NAMALWA (cell line): ENCODE data around the gene DNMT3L.
"Not testable (repeated sequence)": the region's sequence is repeated elsewhere in the genome, so short reads cannot be mapped to it uniquely, and the experiment has no call there.

Experiments used
- DNase-seq: peaks from one replicate; pipeline ENCODE4 v3.0.0-alpha.2; 2015; ENCODE audit warnings: low spot score

Gene DNMT3L

DNA sequence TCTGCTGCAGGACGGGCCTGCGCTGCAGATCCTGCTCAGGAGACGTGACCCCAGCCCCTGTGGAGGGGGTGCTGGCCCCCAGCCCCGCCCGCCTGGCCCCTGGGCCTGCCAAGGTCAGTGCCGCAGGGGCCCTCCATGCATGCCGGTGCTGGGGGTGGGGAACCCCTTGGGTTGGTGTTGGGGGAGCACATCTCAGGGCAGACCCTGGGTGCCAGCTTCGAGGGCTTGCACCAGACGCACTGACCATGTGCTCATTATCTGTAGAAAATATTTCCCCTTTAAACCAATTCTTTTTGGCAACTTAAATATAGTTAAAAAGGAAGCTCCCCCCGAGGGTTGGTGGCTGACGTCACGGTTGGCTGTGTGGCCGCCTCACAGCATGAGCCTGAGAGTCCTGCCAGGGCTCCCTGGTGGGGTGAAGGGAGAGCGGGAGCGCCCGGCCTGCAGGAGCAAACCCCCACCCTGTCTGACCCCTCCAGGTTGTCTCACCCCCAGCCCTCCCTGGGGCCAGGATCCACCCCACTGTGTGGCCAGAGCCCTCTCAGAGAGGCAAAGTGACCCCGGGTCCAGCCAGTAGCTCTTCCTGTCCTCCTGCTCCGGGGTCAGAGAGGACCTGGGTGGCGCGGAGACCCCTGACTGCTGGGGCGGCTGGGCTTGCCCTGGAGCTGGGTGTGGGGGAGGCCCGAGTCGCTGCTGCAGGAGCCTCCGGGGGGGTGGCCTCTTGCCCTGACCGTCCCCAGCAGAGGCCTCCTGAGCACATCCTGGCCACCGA, 32.9 kb upstream of the DNMT3L start:
- no peak for DNase-seq

DNA sequence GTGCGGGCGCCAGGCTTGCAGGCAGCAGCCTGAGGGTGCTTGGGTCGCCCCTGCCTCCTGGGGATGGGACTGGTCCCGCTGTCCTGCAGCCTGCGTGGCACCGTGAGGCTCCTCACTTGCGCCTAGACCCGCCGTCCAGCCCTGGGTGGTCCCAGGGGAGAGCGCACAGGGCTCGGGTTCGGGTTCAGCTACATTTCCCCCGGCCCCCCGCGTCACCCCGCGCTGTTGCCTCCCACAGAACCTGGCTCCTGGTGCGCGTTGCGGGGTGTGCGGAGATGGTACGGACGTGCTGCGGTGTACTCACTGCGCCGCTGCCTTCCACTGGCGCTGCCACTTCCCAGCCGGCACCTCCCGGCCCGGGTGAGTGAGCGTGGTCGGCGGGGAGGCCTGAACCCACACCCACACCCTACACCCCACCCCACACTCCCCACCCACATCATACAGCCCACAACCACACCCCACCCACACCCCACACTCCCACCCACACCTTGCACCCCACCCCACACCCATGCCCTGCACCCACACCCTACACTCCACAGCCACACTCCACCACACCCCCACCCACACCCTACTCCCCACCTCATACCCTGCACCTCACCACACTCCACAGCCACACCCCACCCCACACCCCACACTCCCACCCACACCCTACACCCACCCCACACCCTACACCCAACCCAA, 32.0 kb upstream of the DNMT3L start:
- DNase-seq, result no peak

DNA sequence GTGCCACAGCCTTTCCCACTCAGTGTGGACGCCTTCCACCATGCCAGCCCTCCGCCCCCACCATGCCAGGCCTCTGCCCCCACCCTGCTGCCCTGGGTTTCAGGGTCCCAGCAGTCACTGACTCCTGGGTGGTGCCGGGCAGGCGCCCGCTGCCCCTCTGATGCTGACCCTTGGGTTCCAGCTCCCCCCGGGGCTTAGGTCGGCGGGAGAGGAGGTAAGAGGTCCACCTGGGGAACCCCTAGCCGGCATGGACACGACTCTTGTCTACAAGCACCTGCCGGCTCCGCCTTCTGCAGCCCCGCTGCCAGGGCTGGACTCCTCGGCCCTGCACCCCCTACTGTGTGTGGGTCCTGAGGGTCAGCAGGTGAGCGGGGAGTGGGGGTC, 31.1 kb upstream of the DNMT3L start:
- DNase-seq, result no peak

DNA sequence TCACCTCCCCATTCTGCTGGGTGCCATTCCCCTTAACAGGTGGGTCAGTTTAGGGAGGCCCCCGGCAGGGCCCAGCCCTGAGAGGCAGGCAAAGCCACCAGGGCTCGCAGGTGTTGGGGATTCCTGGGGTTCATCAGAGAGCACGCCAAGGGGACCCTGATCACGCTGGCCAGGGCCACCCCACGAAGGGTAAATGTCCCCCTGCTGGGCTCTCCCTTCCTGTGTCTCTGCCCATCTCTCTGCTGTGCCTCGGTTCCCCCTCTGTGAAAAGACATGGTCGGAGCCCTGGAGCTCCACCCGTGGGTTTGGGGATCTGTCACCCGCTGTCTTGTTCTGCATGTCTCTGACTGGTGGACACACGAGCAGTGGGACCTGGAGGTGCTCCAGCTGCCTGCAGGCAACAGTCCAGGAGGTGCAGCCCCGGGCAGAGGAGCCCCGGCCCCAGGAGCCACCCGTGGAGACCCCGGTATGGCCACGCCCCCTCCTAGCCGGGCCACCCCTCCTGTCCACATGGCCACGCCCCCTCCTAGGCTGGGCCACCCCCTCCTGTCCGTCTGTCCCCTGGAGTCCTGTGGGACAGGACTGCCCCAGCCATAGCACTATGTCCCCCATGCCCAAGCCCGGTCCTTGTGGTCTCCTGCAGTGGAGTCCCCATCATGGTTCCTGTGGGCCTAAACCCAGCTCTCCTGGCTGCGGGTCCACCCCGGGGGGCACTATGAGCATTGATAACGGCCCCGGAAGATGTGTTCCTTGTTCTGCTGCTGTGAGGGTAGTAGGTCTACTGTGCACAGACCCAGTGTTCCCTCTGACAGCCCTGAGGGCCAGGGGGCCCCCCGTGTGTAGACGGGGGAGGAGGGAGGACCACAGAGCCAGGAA, 30.5 kb upstream of the DNMT3L start:
- DNase-seq, result no peak

DNA sequence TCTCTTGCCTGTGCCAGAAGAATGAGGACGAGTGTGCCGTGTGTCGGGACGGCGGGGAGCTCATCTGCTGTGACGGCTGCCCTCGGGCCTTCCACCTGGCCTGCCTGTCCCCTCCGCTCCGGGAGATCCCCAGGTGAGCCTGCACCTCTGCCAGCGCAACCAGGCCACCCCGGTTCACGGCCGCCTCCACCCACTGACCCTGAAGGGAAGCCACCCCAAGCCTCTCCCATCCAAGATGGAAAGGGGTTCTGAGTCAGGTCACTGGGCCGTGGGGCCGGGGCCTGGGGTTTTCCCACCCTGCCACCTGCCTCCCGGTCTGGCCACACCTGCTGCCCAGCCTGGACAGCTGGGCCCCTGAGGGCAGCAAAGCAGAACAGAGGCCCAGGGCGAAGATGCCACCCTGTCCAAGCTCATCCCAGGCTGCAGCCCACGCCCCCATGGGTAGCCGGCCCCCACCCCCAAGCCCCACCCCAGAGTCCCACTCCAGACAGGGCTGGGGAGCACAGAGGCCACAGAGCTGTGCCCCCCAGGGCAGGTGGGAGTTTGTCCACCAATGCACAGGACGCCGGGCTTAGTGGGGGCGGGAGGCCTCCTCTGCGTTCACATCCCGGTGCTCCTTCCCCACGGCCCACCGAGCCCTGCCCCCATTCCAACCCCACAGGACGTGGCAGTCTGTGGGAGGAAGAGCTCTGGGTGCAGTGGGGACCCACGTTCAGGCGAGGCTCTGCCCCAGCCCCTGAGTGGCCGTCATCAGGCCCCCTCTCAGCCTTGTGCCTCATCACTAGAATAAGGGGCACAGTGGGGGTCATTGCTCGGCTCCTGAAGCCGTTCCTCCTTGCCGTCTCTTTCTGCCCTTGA, 29.6 kb upstream of the DNMT3L start:
- no peak for DNase-seq

DNA sequence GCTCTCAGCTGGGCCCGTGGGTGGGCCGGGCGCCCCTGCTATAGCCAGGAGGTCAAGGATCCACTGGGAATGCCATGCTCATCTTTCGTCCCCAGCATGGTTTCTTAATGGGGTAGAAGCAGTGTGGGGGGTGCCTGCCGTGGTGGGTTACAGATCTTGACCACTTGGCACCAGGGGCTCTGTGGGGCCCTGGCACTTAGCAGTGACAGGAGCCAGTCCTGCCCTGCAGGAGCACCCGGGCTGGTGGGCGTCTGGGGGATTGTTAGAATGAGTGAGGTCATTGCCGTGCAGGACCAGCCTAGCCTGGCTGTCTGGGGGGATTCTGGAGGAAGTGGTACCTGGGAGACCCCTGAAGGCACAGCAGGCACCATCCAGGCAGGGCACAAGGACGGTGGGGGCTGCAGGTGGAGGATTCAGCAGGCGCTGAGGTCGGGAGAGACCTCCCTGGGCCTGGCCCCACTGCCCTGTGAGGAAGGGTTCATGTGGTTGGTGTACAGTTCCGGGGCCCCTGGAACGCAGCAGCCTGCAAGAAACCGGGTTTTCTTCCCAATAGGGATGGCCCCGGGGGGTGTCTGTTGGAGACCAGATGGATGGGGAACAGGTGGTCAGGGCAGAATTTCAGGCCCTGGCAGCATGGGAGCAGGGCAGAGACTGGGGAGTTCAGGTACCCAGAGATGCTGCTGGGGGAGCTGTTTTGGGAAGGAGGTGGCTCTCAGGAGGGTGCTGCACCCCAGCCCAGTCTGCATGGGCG, 28.8 kb upstream of the DNMT3L start:
- no peak for DNase-seq

DNA sequence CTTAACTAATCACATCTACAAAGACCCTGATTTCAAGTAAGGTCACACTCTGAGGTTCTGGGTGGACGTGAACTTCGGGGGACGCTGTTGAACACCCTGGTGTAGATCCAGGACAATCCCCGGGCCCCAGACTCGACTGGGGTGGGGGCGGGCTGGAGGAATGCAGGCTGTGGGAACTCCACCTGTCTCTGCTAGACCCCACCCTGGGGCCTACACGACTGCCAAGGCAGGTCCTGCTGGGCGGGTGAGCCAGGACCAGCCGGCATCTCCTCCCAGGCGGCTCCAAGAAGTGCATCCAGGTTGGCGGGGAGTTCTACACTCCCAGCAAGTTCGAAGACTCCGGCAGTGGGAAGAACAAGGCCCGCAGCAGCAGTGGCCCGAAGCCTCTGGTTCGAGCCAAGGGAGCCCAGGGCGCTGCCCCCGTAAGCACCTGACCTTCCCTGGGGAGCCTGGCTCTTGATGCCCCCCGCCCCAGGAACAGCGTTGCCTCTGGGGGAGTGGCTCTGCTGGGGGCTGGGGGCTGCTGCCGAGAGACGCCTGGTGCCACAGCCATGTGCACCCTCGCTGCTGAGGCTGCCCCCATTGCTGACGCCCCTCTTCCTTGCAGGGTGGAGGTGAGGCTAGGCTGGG, 27.8 kb upstream of the DNMT3L start:
- DNase-seq, result no peak

DNA sequence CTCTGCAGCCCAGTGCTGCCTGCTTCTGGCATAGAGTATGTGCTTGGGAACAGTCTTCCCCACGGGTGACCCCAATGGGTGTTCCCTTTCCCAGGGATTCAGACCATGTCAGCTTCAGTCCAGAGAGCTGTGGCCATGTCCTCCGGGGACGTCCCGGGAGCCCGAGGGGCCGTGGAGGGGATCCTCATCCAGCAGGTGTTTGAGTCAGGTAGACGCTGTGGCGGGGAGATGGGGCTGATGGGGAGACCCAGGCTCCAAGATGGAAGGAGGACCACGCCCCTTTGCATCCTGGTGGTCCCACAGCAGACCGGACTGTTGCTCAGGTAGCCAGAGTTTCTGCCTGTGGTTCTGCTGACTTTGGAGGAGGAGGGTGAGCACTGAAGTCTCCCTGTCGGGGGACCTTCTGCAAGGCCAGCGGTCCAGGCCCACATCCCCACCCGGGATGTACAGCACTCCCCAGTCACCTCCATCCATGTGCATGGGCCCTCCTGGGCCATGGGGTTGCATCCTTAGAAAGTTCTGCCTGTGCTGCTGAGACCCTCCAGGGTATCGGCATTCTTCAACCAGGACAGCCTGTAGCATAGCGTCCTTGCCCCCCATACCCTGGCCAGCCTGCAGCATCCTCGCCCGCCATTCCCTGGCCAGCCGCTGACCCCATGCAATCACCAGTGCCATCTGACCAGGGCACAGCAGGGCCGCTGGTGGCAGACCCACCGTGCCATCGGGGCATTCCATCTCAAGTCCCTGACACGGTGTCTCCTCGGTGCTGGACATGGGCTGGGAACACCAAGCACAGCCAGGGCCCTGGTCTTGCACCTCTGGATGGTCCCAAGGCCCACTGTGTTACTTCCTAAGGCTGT, 26.8 kb upstream of the DNMT3L start:
- no peak for DNase-seq

DNA sequence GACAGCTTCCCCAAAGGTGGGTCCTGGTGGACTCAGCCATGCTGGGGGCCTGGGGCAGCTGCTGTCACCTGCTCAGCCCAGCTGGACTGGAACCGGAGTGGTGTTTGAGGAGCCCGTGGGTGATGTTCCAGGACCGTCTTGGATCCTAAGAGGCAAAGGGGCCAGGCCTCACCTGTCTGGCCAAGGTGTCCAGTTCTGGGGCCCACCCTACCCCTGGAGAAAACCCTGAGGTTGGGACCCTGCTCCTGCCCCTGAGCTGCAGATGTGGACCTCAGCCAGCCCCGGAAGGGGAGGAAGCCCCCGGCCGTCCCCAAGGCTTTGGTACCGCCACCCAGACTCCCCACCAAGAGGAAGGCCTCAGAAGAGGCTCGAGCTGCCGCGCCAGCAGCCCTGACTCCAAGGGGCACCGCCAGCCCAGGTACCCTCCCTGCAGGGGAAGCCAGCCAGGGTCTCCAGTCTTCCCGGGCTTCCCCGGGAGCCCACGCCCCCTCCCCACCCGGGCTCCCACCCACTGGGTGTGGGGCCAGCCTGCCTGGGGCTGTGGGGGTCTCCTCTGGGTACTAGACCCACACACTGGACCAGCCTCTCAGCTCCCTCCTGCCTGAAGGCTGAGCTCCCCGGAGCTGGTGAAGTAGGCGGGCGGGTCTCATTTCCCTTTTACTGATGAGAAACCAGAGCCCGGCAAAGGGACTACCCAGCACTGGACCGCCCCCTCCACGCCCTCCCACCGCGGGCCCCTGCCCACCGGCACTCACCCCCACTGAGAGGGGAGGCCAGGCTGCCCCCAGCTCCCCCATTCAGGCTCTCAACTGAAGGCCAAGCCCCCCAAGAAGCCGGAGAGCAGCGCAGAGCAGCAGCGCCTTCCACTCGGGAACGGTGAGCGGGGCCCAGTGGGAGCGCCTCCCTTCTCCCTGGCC, 25.3 kb upstream of the DNMT3L start:
- DNase-seq, result no peak

DNA sequence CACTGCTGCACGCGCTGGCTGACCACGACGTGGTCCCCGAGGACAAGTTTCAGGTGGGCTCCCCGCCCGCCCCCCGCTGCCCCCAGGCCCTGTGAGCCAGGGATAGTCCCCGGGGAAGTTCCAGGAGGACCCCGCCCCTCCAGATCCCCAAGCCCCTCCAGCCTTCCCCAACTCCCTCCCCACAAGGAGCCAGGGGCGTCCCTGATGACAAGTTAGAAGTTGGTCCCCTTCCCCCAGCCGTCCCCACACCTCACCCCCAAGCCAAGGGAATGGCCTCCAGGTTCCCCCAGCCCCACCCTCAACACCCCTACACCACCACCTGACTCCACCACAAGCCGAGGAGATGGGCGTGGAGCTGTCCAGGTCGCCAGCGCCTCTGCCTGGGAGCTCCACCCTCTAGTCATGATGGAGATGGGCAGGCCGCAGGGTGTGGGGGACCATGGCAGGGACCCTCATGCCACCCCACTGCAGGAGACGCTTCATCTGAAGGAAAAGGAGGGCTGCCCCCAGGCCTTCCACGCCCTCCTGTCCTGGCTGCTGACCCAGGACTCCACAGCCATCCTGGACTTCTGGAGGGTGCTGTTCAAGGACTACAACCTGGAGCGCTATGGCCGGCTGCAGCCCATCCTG, 24.5 kb upstream of the DNMT3L start:
- no peak for DNase-seq

DNA sequence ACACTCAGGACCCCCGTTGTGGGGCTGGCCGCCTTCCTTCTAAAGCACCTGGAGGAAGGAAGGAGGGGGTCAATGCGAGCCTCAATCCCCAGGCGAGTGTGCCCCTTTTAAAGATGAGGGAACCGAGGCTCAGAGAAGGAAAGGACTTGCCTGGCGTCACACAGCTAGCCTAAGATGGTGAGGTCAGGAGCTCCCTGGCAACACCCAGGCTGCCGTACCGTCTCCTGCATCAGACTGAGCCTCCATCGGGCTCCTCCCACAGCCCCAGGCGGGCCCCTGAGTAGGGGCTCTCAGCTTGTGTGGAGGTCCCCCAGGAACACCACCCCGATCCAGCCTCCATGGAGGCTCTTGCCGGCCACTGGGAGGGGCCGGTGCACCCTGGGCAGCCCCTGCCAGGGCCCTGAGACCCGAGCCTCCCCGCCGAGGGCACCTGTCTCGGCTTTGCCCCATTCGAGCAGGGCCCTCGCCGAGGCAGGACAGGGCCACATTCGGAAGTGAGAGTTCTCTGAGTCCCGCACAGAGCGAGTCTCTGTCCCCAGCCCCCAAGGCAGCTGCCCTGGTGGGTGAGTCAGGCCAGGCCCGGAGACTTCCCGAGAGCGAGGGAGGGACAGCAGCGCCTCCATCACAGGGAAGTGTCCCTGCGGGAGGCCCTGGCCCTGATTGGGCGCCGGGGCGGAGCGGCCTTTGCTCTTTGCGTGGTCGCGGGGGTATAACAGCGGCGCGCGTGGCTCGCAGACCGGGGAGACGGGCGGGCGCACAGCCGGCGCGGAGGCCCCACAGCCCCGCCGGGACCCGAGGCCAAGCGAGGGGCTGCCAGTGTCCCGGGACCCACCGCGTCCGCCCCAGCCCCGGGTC, 23.7 kb upstream of the DNMT3L start, which contains the start of gene AIRE:
TSS of gene AIRE (plus strand) at position 739 of the 855 bp plus-strand sequence. CDS start 131 bp downstream, outside the sequence.
- no peak for DNase-seq

DNA sequence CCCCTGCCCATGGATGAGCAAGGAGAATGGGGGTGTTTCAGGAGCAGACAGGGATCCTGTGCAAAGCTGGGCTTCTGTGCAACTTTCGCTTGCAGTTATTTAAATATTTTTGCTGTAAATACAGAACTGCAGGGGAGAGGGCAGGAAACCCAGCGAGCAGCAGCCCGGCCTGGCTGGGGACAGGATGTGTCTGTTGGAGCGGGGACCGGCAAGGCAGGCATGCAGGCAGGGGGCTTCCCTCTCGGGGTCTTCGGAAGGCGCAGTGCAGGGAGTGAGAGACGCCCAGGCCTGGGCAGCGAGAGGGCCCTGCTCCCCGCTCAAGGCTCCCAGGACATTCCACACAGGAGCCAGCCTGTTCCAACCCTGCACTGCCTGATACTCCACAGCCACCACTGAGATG, 22.3 kb upstream of the DNMT3L start:
- DNase-seq, result no peak

DNA sequence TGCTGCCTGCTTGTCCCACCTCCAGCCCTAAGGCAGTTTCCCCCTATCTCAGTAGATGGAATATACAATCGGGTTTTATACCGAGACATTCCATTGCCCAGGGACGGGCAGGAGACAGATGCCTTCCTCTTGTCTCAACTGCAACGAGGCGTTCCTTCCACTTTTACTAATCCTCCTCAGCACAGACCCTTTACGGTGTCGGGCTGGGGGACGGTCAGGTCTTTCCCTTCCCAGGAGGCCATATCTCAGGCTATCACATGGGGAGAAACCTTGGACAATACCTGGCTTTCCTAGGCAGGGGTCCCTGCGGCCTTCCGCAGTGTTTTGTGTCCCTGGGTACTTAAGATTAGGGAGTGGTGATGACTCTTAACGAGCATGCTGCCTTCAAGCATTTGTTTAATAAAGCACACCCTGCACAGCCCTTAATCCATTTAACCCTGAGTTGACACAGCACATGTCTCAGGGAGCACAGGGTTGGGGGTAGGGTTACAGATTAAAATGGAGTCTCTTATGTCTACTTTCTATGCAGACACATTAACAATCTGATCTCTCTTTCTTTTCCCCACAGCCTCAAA, 21.6 kb upstream of the DNMT3L start:
- DNase-seq, result not testable (repeated sequence)

DNA sequence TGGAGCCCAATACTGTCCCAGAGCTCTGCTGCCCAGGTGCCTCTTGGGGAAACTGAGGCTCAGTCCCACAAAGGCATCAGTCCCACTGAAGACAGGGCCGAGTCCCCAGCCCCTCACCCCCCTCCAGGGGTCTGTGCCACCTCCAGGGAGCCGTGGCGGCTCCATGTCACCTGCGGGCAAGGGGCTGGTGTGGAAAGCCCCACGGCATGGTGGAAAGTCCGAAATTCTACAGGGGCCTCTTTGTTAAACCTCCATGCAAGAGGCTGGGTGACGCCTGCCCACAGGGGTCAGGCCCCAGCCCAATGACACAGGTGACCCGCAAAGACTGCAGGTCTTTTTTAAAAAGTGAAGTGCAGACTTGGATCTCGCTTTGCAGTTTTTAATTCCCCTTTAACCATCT, 20.7 kb upstream of the DNMT3L start:
- no peak for DNase-seq

DNA sequence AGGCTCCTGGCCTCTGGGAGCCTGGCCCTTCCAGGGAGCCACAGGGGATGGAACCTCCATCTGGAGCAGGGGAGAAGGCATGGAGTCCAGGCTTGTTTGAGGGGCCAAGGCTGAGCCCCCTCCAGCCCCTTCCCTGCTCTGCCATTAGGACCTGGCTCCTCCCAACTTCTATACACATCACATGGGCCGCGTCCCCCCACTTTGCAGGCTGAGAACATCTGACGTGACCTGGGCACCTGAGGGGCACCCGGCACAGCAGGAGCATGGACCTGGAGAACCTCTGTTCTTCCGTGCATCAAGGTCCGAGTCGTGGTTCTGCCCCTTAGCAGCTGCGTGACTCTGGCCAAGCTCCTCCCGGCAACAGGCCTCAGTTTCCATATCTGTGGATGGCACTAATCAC, 20.1 kb upstream of the DNMT3L start:
- DNase-seq, result no peak
